G401 (cell line): ENCODE results near the gene RNF187. TPM values are rescaled to one million over a fixed set of nuclear protein-coding genes. Genes with fewer than 3 reads are reported as not detected.

ENCODE experiments used
- DNase-seq: peaks from one replicate; pipeline ENCODE4 v3.0.0-alpha.2; 2015; ENCODE audit warnings: low spot score
- in situ Hi-C: cut with HindIII; loops from 2 replicates; pipeline ENCODE4 v1.10.0; 2016; ENCODE audit warnings: low sequenced_read_pairs, mixed read lengths
- total RNA-seq: library from RNA; depleted of rRNA; stranded (reverse); fragments of >200 nt; shearing (Covaris generic); gene quantifications from 2 replicates; pipeline ENCODE4 v1.2.3, GENCODE V29; 2014

The RNF187 gene
- total RNA-seq, 1 experiment from 2014 or later: 136 TPM

- DNase-seq: no peak
- in situ Hi-C loops: no loop called here
Measured at GRCh38 chr1:228478326-228478725, 8.9 kb upstream of the RNF187 start.

GRCh38 chr1:228478912-228479711 lies 8.1 kb upstream of the RNF187 start:
- no peak for DNase-seq
- in situ Hi-C loops: no loop called here

GRCh38 chr1:228483789-228484188 lies 3.4 kb upstream of the RNF187 start:
- in situ Hi-C loops: no loop called here
- no peak for DNase-seq

GRCh38 chr1:228486596-228487335 lies 416 bp upstream of the RNF187 start:
- in situ Hi-C loops: no loop called here
- peak; percentile 84 for DNase-seq

GRCh38 chr1:228488125-228488817 lies 1.1 kb downstream of the RNF187 start:
- in situ Hi-C loops: no loop called here
- DNase-seq: no peak

GRCh38 chr1:228488818-228489674 lies 1.9 kb downstream of the RNF187 start:
- no peak for DNase-seq
- in situ Hi-C loops: no loop called here

GRCh38 chr1:228490120-228491078 lies 3.2 kb downstream of the RNF187 start:
- in situ Hi-C loops: no loop called here
- peak; percentile 49 for DNase-seq

- in situ Hi-C loops: no loop called here
Measured at GRCh38 chr1:228493141-228494043, 6.2 kb downstream of the RNF187 start.

GRCh38 chr1:228494044-228494353 lies 6.8 kb downstream of the RNF187 start:
- no peak for DNase-seq
- in situ Hi-C loops: no loop called here

More at GRCh38 chr1:228493141-228494043, 6.2 kb downstream of the RNF187 start:
- peak; percentile 43 for DNase-seq

GRCh38 chr1:228494391-228494790 lies 7.2 kb downstream of the RNF187 start:
- no peak for DNase-seq
- in situ Hi-C loops: no loop called here

GRCh38 chr1:228494970-228495853 lies 8.0 kb downstream of the RNF187 start:
- in situ Hi-C loops: no loop called here

GRCh38 chr1:228496084-228496483 lies 8.9 kb downstream of the RNF187 start:
- DNase-seq: no peak
- in situ Hi-C loops: no loop called here

More at GRCh38 chr1:228494970-228495853, 8.0 kb downstream of the RNF187 start:
- DNase-seq: no peak

- DNase-seq: no peak
- in situ Hi-C loops: no loop called here
Measured at GRCh38 chr1:228496494-228496893, 9.3 kb downstream of the RNF187 start.

- in situ Hi-C loops: no loop called here
- DNase-seq: no peak
Measured at GRCh38 chr1:228497206-228497605, 10.0 kb downstream of the RNF187 start.

- no peak for DNase-seq
- in situ Hi-C loops: no loop called here
Measured at GRCh38 chr1:228497817-228498216, 10.6 kb downstream of the RNF187 start.

GRCh38 chr1:228500143-228500734 lies 13.1 kb downstream of the RNF187 start:
- DNase-seq: no peak
- in situ Hi-C loops: no loop called here
